ENCODE data around the gene NCOA7.
A peak's percentile ranks its signal among the peaks of the same experiment; 100 is the strongest.

The NCOA7 gene

DNA sequence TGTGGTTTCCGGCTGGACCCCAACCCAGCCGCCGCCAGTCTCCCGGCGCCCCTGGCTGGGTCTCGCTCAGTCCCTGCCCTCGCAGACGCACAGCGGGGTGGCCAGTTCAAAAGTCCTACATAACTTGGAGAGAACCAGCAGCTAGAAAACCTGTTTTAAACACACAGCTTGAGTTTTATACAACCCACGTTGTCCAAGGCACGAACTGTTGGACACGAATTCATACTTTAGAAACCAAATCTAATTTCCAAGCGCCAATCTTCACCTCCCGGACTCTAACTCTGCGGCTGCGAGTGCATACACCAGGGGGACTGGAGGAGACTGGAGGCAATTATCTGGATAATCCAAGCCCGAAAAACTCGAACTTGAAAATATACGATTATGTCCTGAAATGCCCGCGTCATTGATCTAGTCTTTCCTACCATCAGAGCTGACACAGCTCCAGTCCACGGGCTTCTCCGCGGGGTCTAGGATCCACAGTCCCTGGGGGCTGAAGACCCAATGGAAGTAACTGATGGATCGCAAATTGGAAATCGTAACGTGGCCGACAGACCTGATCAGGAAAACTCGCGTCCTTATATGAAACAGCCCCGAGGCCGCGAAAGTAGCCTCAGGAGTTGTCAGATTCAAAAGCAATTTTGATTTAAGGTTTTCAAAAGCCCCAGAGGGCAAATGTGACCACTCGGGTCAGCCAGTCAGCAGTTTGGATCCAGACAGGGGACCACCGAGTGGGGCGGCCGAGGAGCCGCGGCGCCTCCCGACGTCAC lies 42.2 kb upstream of the NCOA7 start:
- Histone ChIP-seq H3K27ac (peak overlapping the region; percentile 99), H3K4me3 (peak overlapping the region; percentile 89 to 95), H3K36me3 (no peaks in the 10 kb centered on the region), H3K4me1 (peaks cover 0 to 23% (median 5%) of the 10 kb centered on the region in 4 donors), H3K9me3 (no peaks in the 10 kb centered on the region), H3K27me3 (no peaks in the 10 kb centered on the region)
- intact Hi-C loops (cut with DNase I; ENCODE audit: low total_unique reads) = loop anchor here (5.0 to 10.0 kb wide), 2 partner anchors 154 to 306 kb away; no protein-coding TSS in a partner anchor
- no peak for DNase-seq
- TF ChIP-seq, protein P1, sequence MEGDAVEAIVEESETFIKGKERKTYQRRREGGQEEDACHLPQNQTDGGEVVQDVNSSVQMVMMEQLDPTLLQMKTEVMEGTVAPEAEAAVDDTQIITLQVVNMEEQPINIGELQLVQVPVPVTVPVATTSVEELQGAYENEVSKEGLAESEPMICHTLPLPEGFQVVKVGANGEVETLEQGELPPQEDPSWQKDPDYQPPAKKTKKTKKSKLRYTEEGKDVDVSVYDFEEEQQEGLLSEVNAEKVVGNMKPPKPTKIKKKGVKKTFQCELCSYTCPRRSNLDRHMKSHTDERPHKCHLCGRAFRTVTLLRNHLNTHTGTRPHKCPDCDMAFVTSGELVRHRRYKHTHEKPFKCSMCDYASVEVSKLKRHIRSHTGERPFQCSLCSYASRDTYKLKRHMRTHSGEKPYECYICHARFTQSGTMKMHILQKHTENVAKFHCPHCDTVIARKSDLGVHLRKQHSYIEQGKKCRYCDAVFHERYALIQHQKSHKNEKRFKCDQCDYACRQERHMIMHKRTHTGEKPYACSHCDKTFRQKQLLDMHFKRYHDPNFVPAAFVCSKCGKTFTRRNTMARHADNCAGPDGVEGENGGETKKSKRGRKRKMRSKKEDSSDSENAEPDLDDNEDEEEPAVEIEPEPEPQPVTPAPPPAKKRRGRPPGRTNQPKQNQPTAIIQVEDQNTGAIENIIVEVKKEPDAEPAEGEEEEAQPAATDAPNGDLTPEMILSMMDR (IDR thresholded peaks at IDR 0.05) = no peak

DNA sequence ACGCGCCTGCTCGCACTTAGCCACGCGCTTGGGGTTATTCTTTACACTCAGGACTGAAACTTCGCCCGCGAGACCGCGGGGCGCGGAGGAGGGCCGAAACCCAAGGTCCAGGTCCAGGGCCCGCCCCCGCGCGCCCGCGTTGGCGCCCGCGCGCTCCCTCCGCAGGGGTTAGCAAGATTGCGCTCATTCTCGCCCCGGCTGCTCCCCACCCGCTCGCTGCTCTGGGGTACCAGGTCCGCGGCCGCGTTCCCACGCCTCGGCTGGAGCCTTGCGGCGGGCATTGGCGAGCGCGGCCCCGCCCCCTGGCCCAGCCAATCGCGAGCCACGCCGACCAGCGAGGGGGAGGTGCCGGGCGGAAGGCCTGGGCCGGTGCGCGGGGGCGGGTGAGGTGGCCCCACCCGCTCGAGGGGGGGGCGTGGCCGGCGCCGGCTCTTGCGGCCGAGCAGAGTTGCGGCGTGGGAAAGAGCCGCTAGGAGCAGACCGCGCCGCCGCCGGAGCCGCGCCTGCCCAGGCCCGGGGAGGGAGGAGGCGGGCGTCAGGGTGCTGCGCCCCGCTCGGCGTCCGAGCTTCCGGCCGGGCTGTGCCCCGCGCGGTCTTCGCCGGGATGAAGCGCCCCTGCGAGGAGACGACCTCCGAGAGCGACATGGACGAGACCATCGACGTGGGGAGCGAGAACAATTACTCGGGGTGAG lies 41.4 kb upstream of the NCOA7 start, which contains the start of gene HEY2:
Gene HEY2, plus strand, starts transcription at position 460 of the 692 bp plus-strand sequence. Its CDS starts 145 bp downstream, at position 605.
- intact Hi-C loops (cut with DNase I; ENCODE audit: low total_unique reads) = loop anchor here (5.0 to 10.0 kb wide), 2 partner anchors 155 to 307 kb away; no protein-coding TSS in a partner anchor
- peak within 1 kb of the TSS; percentile 99 for H3K27ac ChIP-seq
- no peaks in the 10 kb centered on the region for H3K36me3 ChIP-seq
- H3K4me3 ChIP-seq = peak within 1 kb of the TSS; percentile 89 to 95
- DNase-seq = peak; percentile 96 to 99
- TF ChIP-seq, protein P1 (IDR thresholded peaks at IDR 0.05) = peak in 1 of 2 experiments; percentile 36
- H3K9me3 ChIP-seq = no peaks in the 10 kb centered on the region
- peaks cover 0 to 28% (median 9%) of the 10 kb centered on the region in 4 donors for H3K4me1 ChIP-seq
- no peaks in the 10 kb centered on the region for H3K27me3 ChIP-seq

DNA sequence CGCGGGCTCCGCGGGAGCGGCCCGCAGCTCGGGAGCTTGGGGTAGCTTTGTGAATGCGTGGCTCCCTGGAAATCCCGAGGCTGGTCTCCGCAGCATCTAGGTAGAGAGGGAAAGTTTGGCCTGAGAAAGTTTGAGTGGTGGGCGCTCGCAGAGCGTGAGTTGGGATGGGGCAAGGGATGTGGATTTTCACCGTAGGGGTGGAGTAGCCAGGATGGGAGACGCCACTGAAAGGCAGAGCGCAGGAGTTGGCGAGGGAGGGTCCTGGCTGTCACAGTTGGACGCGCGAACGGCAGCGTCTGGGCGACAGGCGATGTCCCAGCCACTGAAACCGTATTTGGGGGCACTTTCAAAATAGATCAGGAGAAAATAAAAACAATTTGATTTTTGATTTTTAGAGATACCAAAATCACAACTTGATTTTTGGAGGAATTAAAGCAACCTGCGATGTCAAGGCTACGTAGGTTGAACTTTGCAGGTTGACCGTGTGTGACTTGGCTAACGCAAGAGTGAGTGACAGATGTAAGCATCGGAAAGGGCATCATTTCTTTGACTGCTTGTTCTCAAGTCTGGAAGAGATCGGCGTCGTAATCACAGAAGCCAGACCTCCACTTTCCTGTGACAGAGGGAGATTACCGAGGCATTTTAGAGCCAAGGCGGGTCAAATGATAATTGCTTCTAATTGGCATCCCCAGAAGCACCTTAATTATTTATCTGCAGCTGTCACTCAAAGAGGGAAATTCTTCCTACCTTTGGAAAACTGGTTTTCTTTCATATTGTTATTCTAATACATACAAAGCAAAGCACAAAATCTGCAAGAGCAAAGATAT lies 40.7 kb upstream of the NCOA7 start:
- Histone ChIP-seq H3K36me3 (peaks cover 0 to 8% (median 7%) of the 10 kb centered on the region in 3 donors), H3K27me3 (no peaks in the 10 kb centered on the region), H3K27ac (peak overlapping the region; percentile 99), H3K9me3 (no peaks in the 10 kb centered on the region), H3K4me3 (peak overlapping the region; percentile 89 to 95), H3K4me1 (peaks cover 0 to 29% (median 16%) of the 10 kb centered on the region in 4 donors)
- peak; percentile 33 to 78 for DNase-seq
- intact Hi-C loops (cut with DNase I; ENCODE audit: low total_unique reads) = loop anchor here (5.0 to 10.0 kb wide), 2 partner anchors 155 to 308 kb away; no protein-coding TSS in a partner anchor
- TF ChIP-seq, protein P1 (IDR thresholded peaks at IDR 0.05) = no peak

DNA sequence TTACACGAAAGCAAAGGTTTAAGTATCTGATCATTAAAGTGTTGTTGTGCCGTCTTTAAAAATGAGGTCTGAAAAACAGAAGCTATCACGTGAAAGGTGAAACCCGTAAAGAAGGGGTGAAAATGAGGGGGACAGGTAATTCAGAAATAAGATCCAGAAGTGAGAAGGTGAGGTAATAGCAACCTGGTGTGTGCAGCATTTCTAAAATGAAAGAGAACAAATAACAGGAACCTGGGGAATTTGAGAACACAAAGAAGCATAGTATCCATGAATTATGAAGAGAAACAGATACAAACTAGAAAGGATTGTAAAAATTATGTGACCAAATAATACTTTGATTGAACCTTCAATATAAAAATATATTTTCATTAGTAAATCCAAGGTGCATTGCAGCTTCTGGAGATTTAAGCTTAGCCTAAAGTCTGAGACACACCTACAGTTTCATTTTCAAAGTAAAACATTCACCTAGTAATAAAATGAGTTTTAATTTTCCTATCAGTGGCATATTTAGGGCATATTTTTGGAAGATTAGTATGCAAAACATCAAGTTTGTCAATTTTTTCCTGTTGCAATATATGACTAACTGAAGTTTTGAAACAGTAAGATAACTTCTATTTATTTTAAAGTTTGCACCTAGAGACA lies 39.9 kb upstream of the NCOA7 start:
- Histone ChIP-seq H3K36me3 (peaks cover 0 to 12% (median 11%) of the 10 kb centered on the region in 3 donors), H3K4me3 (peak overlapping the region; percentile 89 to 95), H3K27ac (peak overlapping the region; percentile 99), H3K27me3 (no peaks in the 10 kb centered on the region), H3K4me1 (peaks cover 0 to 29% (median 14%) of the 10 kb centered on the region in 4 donors), H3K9me3 (no peaks in the 10 kb centered on the region)
- intact Hi-C loops (cut with DNase I; ENCODE audit: low total_unique reads) = no loop called here
- no peak for DNase-seq
- TF ChIP-seq, protein P1 (IDR thresholded peaks at IDR 0.05) = no peak

Measured in tibial artery (tissue), 4 donors.